Peyer's patch (tissue), 4 donors: ENCODE measurements around the gene AIFM1.

Experiments
- CTCF ChIP-seq, 6 experiments: fragments of 450-650 bp in 4 of 6; fragments of 200-600 bp in 2 of 6; sonication (generic) in 1 of 6; IDR thresholded peaks; one replicate each; pipeline ENCODE4 v1.5.1; 2017 to 2019; ENCODE audit warnings: antibody characterized with exemption in 6 of 6, mild to moderate bottlenecking in 3 of 6, moderate library complexity in 1 of 6
- POLR2A ChIP-seq, 2 donors: fragments of 450-650 bp; IDR thresholded peaks; one replicate each; pipeline ENCODE4 v1.5.1; 2017; ENCODE audit warnings: antibody characterized with exemption in 2 of 2, mild to moderate bottlenecking in 2 of 2, moderate library complexity in 2 of 2

DNA sequence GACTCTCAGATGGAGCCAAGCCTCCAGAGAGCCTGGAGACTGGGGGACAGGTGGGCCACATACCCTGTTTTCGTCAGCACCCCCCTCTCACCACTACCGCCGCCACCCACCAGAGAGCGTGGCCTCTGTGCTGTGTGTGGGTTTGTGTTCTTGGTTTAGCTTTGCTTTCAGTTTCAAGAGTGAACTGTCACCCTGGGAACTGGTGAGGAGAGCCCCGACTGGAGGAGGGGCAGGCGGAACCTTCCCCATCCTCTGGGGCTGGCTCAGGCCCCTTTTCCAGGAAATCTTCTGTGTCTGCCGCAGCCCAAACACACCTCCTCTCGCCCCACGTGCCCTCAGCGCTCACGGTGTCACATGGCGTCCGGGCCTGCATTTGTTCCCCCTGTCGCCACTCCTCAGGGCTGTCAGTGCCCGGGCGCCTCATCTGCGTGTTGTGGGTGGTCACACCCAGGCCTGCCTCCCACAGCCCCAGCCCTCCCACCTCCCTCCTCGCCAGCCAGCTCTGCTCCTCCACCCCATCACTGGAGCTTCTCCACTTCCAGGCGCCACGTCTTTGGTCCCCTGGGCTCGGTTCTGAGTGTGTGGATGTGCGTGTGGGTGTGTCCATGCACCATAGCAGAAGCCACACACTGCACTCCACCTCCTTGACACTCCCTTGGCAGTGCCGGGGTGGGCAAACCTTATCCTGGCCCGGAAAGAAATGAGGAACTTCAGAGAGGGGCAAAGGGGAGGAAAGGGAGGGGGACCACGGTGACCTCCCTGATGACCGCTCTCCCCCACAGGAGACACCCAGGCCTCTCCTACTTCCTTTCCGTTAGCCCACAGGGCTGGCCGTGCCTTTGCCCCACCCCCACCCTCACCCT lies 83.2 kb downstream of the AIFM1 start:
- TF ChIP-seq CTCF (IDR thresholded peaks at IDR 0.05): peak; percentile 37 to 54 (median 46)
- no peak for TF ChIP-seq POLR2A (IDR thresholded peaks at IDR 0.05)
